HEK293 (cell line): ENCODE measurements around the gene KRTAP5-2.

Experiments
- GLIS2 ChIP-seq: fragments of 450-650 bp; formaldehyde crosslinking; IDR thresholded peaks from 2 replicates; pipeline ENCODE4 v1.5.1; 2016; ENCODE audit warnings: missing biosample characterization, missing genetic modification characterization
- KLF1 ChIP-seq: fragments of 450-650 bp; formaldehyde crosslinking; IDR thresholded peaks from 2 replicates; pipeline ENCODE4 v1.5.1; 2016; ENCODE audit warnings: missing biosample characterization, missing genetic modification characterization
- KLF10 ChIP-seq: fragments of 450-650 bp; IDR thresholded peaks from 2 replicates; pipeline ENCODE4 v1.5.1; 2018; ENCODE audit warnings: missing biosample characterization, mild to moderate bottlenecking, missing genetic modification characterization
- KLF8 ChIP-seq: fragments of 450-650 bp; formaldehyde crosslinking; IDR thresholded peaks from 2 replicates; pipeline ENCODE4 v1.5.1; 2016; ENCODE audit warnings: missing biosample characterization, missing genetic modification characterization
- SP2 ChIP-seq: fragments of 450-650 bp; formaldehyde crosslinking; IDR thresholded peaks from 2 replicates; pipeline ENCODE4 v1.5.1; 2016; ENCODE audit warnings: missing biosample characterization, missing genetic modification characterization
- ZBTB26 ChIP-seq: fragments of 450-650 bp; formaldehyde crosslinking; optimal IDR thresholded peaks from 2 replicates; pipeline ENCODE3; 2016; ENCODE audit warnings: missing biosample characterization, mild to moderate bottlenecking, missing genetic modification characterization
- ZNF114 ChIP-seq: fragments of 450-650 bp; formaldehyde crosslinking; IDR thresholded peaks from 2 replicates; pipeline ENCODE4 v1.5.0; 2017; ENCODE audit warnings: missing biosample characterization, missing genetic modification characterization
- ZNF133 ChIP-seq: fragments of 450-650 bp; formaldehyde crosslinking; IDR thresholded peaks from 2 replicates; pipeline ENCODE4 v1.5.1; 2016; ENCODE audit warnings: missing biosample characterization, missing genetic modification characterization
- ZNF155 ChIP-seq: fragments of 450-650 bp; formaldehyde crosslinking; IDR thresholded peaks from 2 replicates; pipeline ENCODE4 v1.5.1; 2016; ENCODE audit warnings: missing biosample characterization, missing genetic modification characterization
- ZNF157 ChIP-seq: fragments of 450-650 bp; formaldehyde crosslinking; IDR thresholded peaks from 2 replicates; pipeline ENCODE4 v1.5.1; 2016; ENCODE audit warnings: missing biosample characterization, missing genetic modification characterization
- ZNF19 ChIP-seq: fragments of 450-650 bp; formaldehyde crosslinking; IDR thresholded peaks from 2 replicates; pipeline ENCODE4; 2016; ENCODE audit warnings: missing biosample characterization, missing genetic modification characterization, low read depth
- ZNF221 ChIP-seq: fragments of 450-650 bp; formaldehyde crosslinking; IDR thresholded peaks from 2 replicates; pipeline ENCODE4 v1.5.1; 2017; ENCODE audit warnings: missing biosample characterization, missing genetic modification characterization, borderline replicate concordance
- ZNF302 ChIP-seq: fragments of 450-650 bp; formaldehyde crosslinking; IDR thresholded peaks from 2 replicates; pipeline ENCODE4 v1.5.1; 2016; ENCODE audit warnings: missing biosample characterization, missing genetic modification characterization, low read depth
- ZNF354C ChIP-seq: fragments of 450-650 bp; formaldehyde crosslinking; IDR thresholded peaks from 2 replicates; pipeline ENCODE4 v1.5.1; 2016; ENCODE audit warnings: missing biosample characterization, missing genetic modification characterization, low read depth, borderline replicate concordance
- ZNF398 ChIP-seq: fragments of 450-650 bp; formaldehyde crosslinking; IDR thresholded peaks from 2 replicates; pipeline ENCODE4 v1.5.1; 2017; ENCODE audit warnings: missing biosample characterization, missing genetic modification characterization
- ZNF433 ChIP-seq: fragments of 450-650 bp; formaldehyde crosslinking; IDR thresholded peaks from 2 replicates; pipeline ENCODE4 v1.5.1; 2016; ENCODE audit warnings: missing biosample characterization, missing genetic modification characterization, low read depth
- ZNF513 ChIP-seq: fragments of 450-650 bp; IDR thresholded peaks from 2 replicates; pipeline ENCODE4 v1.5.1; 2018; ENCODE audit warnings: missing biosample characterization, missing genetic modification characterization
- ZNF529 ChIP-seq: fragments of 450-650 bp; formaldehyde crosslinking; IDR thresholded peaks from 2 replicates; pipeline ENCODE4 v1.5.1; 2017; ENCODE audit warnings: missing genetic modification characterization, missing biosample characterization; ENCODE audit not compliant: insufficient replicate concordance
- ZNF561 ChIP-seq: fragments of 450-650 bp; IDR thresholded peaks from 2 replicates; pipeline ENCODE4 v1.5.1; 2018; ENCODE audit warnings: missing biosample characterization, missing genetic modification characterization, borderline replicate concordance
- ZNF585B ChIP-seq: fragments of 450-650 bp; formaldehyde crosslinking; IDR thresholded peaks from 2 replicates; pipeline ENCODE4 v1.5.1; 2016; ENCODE audit warnings: missing biosample characterization, missing genetic modification characterization
- ZNF600 ChIP-seq: fragments of 450-650 bp; formaldehyde crosslinking; IDR thresholded peaks from 2 replicates; pipeline ENCODE4 v1.5.1; 2016; ENCODE audit warnings: missing biosample characterization, missing genetic modification characterization
- ZNF629 ChIP-seq: fragments of 450-650 bp; formaldehyde crosslinking; IDR thresholded peaks from 2 replicates; pipeline ENCODE4 v1.5.1; 2017; ENCODE audit warnings: missing biosample characterization, missing genetic modification characterization
- ZNF670 ChIP-seq: fragments of 450-650 bp; formaldehyde crosslinking; IDR thresholded peaks from 2 replicates; pipeline ENCODE4 v1.5.1; 2016; ENCODE audit warnings: missing biosample characterization, missing genetic modification characterization, low read depth
- ZNF776 ChIP-seq: fragments of 450-650 bp; formaldehyde crosslinking; IDR thresholded peaks from 2 replicates; pipeline ENCODE4 v1.5.0; 2017; ENCODE audit warnings: missing biosample characterization, missing genetic modification characterization, borderline replicate concordance
- ZNF837 ChIP-seq: fragments of 450-650 bp; formaldehyde crosslinking; IDR thresholded peaks from 2 replicates; pipeline ENCODE4 v1.5.1; 2016; ENCODE audit warnings: missing biosample characterization, missing genetic modification characterization
- ZSCAN16 ChIP-seq: fragments of 450-650 bp; formaldehyde crosslinking; IDR thresholded peaks from 2 replicates; pipeline ENCODE4 v1.5.1; 2016; ENCODE audit warnings: missing biosample characterization, missing genetic modification characterization
- TF ChIP-seq, protein P1 (sequence below): fragments of 450-650 bp; formaldehyde crosslinking; IDR thresholded peaks from 2 replicates; pipeline ENCODE4 v1.5.1; 2017; ENCODE audit warnings: missing biosample characterization, missing genetic modification characterization
- TF ChIP-seq, protein P2 (sequence below): IDR thresholded peaks from 2 replicates; pipeline ENCODE4 v1.6.1; 2011; ENCODE audit warnings: mild to moderate bottlenecking, low read depth, low read length, borderline replicate concordance
- TF ChIP-seq, protein P3 (sequence below): fragments of 450-650 bp; formaldehyde crosslinking; IDR thresholded peaks from 2 replicates; pipeline ENCODE4 v1.5.1; 2016; ENCODE audit warnings: missing biosample characterization, missing genetic modification characterization, low read depth
- TF ChIP-seq, protein P4 (sequence below): fragments of 450-650 bp; formaldehyde crosslinking; IDR thresholded peaks from 2 replicates; pipeline ENCODE4 v1.5.1; 2016; ENCODE audit warnings: missing biosample characterization, missing genetic modification characterization, borderline replicate concordance

The KRTAP5-2 gene

GRCh38 chr11:1572197-1573076, 25.7 kb downstream of the KRTAP5-2 start, which contains the start of gene DUSP8 (continued):
- TF ChIP-seq ZNF114 (no peak), ZNF133 (tag by site-specific recombination) (no peak), ZNF354C (tag by site-specific recombination) (no peak), ZNF155 (tag by site-specific recombination) (no peak), ZNF157 (tag by site-specific recombination) (no peak), ZNF398 (tag by site-specific recombination) (peak; percentile 78), ZNF221 (tag by site-specific recombination) (no peak), ZNF776 (tag by site-specific recombination) (no peak), ZNF513 (no peak), ZSCAN16 (no peak), KLF1 (tag by site-specific recombination) (0 out of 2 replicates have a peak, but pooled peaks have one; percentile 13), ZNF670 (tag by site-specific recombination) (no peak), ZNF585B (tag by site-specific recombination) (no peak), ZNF529 (tag by site-specific recombination) (no peak), ZNF302 (no peak), KLF8 (tag by site-specific recombination) (peak; percentile 45; the same call in 1 of the 2 replicates), ZNF629 (tag by site-specific recombination) (peak; percentile 58), ZBTB26 (tag by site-specific recombination) (peak; percentile 39), ZNF19 (tag by site-specific recombination) (no peak), KLF10 (peak; percentile 64), ZNF433 (tag by site-specific recombination) (no peak), SP2 (tag by site-specific recombination) (0 out of 2 replicates have a peak, but pooled peaks have one; percentile 6), ZNF600 (tag by site-specific recombination) (no peak), ZNF561 (tag by site-specific recombination) (no peak), GLIS2 (tag by site-specific recombination) (peak; percentile 74), ZNF837 (tag by site-specific recombination) (no peak)
- TF ChIP-seq, protein P1, sequence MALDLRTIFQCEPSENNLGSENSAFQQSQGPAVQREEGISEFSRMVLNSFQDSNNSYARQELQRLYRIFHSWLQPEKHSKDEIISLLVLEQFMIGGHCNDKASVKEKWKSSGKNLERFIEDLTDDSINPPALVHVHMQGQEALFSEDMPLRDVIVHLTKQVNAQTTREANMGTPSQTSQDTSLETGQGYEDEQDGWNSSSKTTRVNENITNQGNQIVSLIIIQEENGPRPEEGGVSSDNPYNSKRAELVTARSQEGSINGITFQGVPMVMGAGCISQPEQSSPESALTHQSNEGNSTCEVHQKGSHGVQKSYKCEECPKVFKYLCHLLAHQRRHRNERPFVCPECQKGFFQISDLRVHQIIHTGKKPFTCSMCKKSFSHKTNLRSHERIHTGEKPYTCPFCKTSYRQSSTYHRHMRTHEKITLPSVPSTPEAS: no peak
- TF ChIP-seq, protein P2, sequence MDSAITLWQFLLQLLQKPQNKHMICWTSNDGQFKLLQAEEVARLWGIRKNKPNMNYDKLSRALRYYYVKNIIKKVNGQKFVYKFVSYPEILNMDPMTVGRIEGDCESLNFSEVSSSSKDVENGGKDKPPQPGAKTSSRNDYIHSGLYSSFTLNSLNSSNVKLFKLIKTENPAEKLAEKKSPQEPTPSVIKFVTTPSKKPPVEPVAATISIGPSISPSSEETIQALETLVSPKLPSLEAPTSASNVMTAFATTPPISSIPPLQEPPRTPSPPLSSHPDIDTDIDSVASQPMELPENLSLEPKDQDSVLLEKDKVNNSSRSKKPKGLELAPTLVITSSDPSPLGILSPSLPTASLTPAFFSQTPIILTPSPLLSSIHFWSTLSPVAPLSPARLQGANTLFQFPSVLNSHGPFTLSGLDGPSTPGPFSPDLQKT: no peak
- TF ChIP-seq, protein P3, sequence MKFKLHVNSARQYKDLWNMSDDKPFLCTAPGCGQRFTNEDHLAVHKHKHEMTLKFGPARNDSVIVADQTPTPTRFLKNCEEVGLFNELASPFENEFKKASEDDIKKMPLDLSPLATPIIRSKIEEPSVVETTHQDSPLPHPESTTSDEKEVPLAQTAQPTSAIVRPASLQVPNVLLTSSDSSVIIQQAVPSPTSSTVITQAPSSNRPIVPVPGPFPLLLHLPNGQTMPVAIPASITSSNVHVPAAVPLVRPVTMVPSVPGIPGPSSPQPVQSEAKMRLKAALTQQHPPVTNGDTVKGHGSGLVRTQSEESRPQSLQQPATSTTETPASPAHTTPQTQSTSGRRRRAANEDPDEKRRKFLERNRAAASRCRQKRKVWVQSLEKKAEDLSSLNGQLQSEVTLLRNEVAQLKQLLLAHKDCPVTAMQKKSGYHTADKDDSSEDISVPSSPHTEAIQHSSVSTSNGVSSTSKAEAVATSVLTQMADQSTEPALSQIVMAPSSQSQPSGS (tag by site-specific recombination): peak; percentile 93
- TF ChIP-seq, protein P4, sequence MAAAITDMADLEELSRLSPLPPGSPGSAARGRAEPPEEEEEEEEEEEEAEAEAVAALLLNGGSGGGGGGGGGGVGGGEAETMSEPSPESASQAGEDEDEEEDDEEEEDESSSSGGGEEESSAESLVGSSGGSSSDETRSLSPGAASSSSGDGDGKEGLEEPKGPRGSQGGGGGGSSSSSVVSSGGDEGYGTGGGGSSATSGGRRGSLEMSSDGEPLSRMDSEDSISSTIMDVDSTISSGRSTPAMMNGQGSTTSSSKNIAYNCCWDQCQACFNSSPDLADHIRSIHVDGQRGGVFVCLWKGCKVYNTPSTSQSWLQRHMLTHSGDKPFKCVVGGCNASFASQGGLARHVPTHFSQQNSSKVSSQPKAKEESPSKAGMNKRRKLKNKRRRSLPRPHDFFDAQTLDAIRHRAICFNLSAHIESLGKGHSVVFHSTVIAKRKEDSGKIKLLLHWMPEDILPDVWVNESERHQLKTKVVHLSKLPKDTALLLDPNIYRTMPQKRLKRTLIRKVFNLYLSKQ: no peak
